Measurements from ENCODE around the gene TECR.
"Not testable (repeated sequence)": the region's sequence is repeated elsewhere in the genome, so short reads cannot be mapped to it uniquely, and the experiment has no call there.

TECR gene

GRCh38 chr19:14563989-14564651 lies 34.7 kb downstream of the TECR start:
- no peak for DNase-seq

GRCh38 chr19:14564652-14565297 lies 35.4 kb downstream of the TECR start:
- not testable (repeated sequence) for H3K36me3 ChIP-seq (replicated peaks; ENCODE audit: insufficient read depth, low read length); H3K9ac ChIP-seq (ENCODE audit: low read length); H3K4me2 ChIP-seq (ENCODE audit: low read depth, low read length); H3K9me2 ChIP-seq (replicated peaks; ENCODE audit: insufficient read depth, low read length); H3K27ac ChIP-seq (ENCODE audit: low read length); DNase-seq; H3K9me3 ChIP-seq (replicated peaks; ENCODE audit: insufficient read depth, low read length); H2AFZ ChIP-seq (ENCODE audit: low read length); H3K4me1 ChIP-seq (ENCODE audit: low read length); H3F3A ChIP-seq (ENCODE audit: insufficient read depth, low read length); H3K4me3 ChIP-seq (ENCODE audit: low read length); H3K27me3 ChIP-seq (replicated peaks; ENCODE audit: insufficient read depth, low read length); H4K20me1 ChIP-seq (ENCODE audit: insufficient read depth, low read length)
- H3K79me2 ChIP-seq (ENCODE audit: low read length): peaks cover 22% of the 10 kb centered on the region

More at GRCh38 chr19:14563989-14564651, 34.7 kb downstream of the TECR start:
- Histone ChIP-seq H3K4me3 (ENCODE audit: low read length) (no peak overlapping the region), H3K9me2 (replicated peaks; ENCODE audit: insufficient read depth, low read length) (no peaks in the 10 kb centered on the region), H3K9me3 (replicated peaks; ENCODE audit: insufficient read depth, low read length) (no peaks in the 10 kb centered on the region), H3K4me2 (ENCODE audit: low read depth, low read length) (no peak overlapping the region), H3K9ac (ENCODE audit: low read length) (no peak overlapping the region), H3K4me1 (ENCODE audit: low read length) (no peaks in the 10 kb centered on the region), H3K27ac (ENCODE audit: low read length) (no peak overlapping the region), H2AFZ (ENCODE audit: low read length) (no peak overlapping the region), H3F3A (ENCODE audit: insufficient read depth, low read length) (no peaks in the 10 kb centered on the region), H3K79me2 (ENCODE audit: low read length) (peaks cover 20% of the 10 kb centered on the region), H3K27me3 (replicated peaks; ENCODE audit: insufficient read depth, low read length) (no peaks in the 10 kb centered on the region), H4K20me1 (ENCODE audit: insufficient read depth, low read length) (no peaks in the 10 kb centered on the region), H3K36me3 (replicated peaks; ENCODE audit: insufficient read depth, low read length) (no peaks in the 10 kb centered on the region)
- TF ChIP-seq EZH2phosphoT487 (IDR thresholded peaks at IDR 0.05; ENCODE audit: low read length) (no peak), CTCF (IDR thresholded peaks at IDR 0.05; ENCODE audit: low read length) (no peak)

- Histone ChIP-seq H4K20me1 (ENCODE audit: insufficient read depth, low read length) (no peaks in the 10 kb centered on the region), H3K79me2 (ENCODE audit: low read length) (peaks cover 20% of the 10 kb centered on the region), H3K4me2 (ENCODE audit: low read depth, low read length) (no peak overlapping the region), H3K27ac (ENCODE audit: low read length) (no peak overlapping the region), H3K9ac (ENCODE audit: low read length) (no peak overlapping the region), H3K4me1 (ENCODE audit: low read length) (no peaks in the 10 kb centered on the region), H2AFZ (ENCODE audit: low read length) (no peak overlapping the region), H3K27me3 (replicated peaks; ENCODE audit: insufficient read depth, low read length) (no peaks in the 10 kb centered on the region), H3K9me2 (replicated peaks; ENCODE audit: insufficient read depth, low read length) (no peaks in the 10 kb centered on the region), H3F3A (ENCODE audit: insufficient read depth, low read length) (no peaks in the 10 kb centered on the region), H3K4me3 (ENCODE audit: low read length) (no peak overlapping the region), H3K9me3 (replicated peaks; ENCODE audit: insufficient read depth, low read length) (no peaks in the 10 kb centered on the region), H3K36me3 (replicated peaks; ENCODE audit: insufficient read depth, low read length) (no peaks in the 10 kb centered on the region)
- TF ChIP-seq EZH2phosphoT487 (IDR thresholded peaks at IDR 0.05; ENCODE audit: low read length) (no peak), EZH2 (optimal IDR thresholded peaks at IDR 0.05; ENCODE audit: low read depth, low read length) (no peak), CTCF (IDR thresholded peaks at IDR 0.05; ENCODE audit: low read length) (no peak)
- no peak for DNase-seq
These were observed 35.9 kb downstream of the TECR start for GRCh38 chr19:14565298-14565679.

Data from MM.1S (cell line).